ENCODE results near the gene SLC35F4. TPM values are rescaled to one million over a fixed set of nuclear protein-coding genes. Genes with fewer than 3 reads are reported as not detected.
"Not testable (repeated sequence)": the region's sequence is repeated elsewhere in the genome, so short reads cannot be mapped to it uniquely, and the experiment has no call there.

Gene SLC35F4
- total RNA-seq, 4 donors from 2014 or later, result not detected

GRCh38 chr14:57714487-57714931 lies 151.4 kb downstream of the SLC35F4 start:
- WGBS, 2 donors, result 10 to 18% methylated on average over 3 of the region's 3 CpGs
- Histone ChIP-seq H3K36me3 (no peaks in the 10 kb centered on the region), H3K4me1 (no peaks in the 10 kb centered on the region), H3K9me3 (peaks cover 0 to 13% (median 0%) of the 10 kb centered on the region in 4 donors), H3K27me3 (no peaks in the 10 kb centered on the region), H3K4me3 (no peak overlapping the region), H3K27ac (no peak overlapping the region)
- TF ChIP-seq EP300 (IDR thresholded peaks at IDR 0.05) (no peak), POLR2A (IDR thresholded peaks at IDR 0.05) (no peak), CTCF (IDR thresholded peaks at IDR 0.05) (no peak)
- no peak for DNase-seq (ENCODE audit: low spot score in 2 of 2)

- no peaks in the 10 kb centered on the region for H3K27me3 ChIP-seq
- H3K36me3 ChIP-seq, result no peaks in the 10 kb centered on the region
- TF ChIP-seq CTCF (IDR thresholded peaks at IDR 0.05), result no peak
- no peak for TF ChIP-seq EP300 (IDR thresholded peaks at IDR 0.05)
- no peak for TF ChIP-seq POLR2A (IDR thresholded peaks at IDR 0.05)
- H3K4me1 ChIP-seq, result no peaks in the 10 kb centered on the region
- DNase-seq (ENCODE audit: low spot score in 2 of 2), result no peak
- WGBS, 2 donors, result 78 to 81% methylated on average over 3 of the region's 3 CpGs
- H3K27ac ChIP-seq, result no peak overlapping the region
- H3K9me3 ChIP-seq, result peaks cover 0 to 16% (median 0%) of the 10 kb centered on the region in 4 donors
- no peak overlapping the region for H3K4me3 ChIP-seq
Observed at GRCh38 chr14:57712698-57713097, 153.2 kb downstream of the SLC35F4 start.

- H3K27ac ChIP-seq, result no peak overlapping the region
- no peak overlapping the region for H3K4me3 ChIP-seq
- H3K4me1 ChIP-seq, result no peaks in the 10 kb centered on the region
- no peaks in the 10 kb centered on the region for H3K36me3 ChIP-seq
- H3K9me3 ChIP-seq, result peaks cover 0 to 16% (median 0%) of the 10 kb centered on the region in 4 donors
- WGBS, 2 donors, result 35 to 43% methylated on average over 3 of the region's 3 CpGs
- no peak for DNase-seq (ENCODE audit: low spot score in 2 of 2)
- H3K27me3 ChIP-seq, result no peaks in the 10 kb centered on the region
- TF ChIP-seq CTCF (IDR thresholded peaks at IDR 0.05), result no peak
- TF ChIP-seq POLR2A (IDR thresholded peaks at IDR 0.05), result no peak
- no peak for TF ChIP-seq EP300 (IDR thresholded peaks at IDR 0.05)
Observed at GRCh38 chr14:57712102-57712501, 153.8 kb downstream of the SLC35F4 start.

GRCh38 chr14:57709909-57710308 lies 156.0 kb downstream of the SLC35F4 start:
- no peak overlapping the region for H3K27ac ChIP-seq
- peaks cover 0 to 16% (median 0%) of the 10 kb centered on the region in 4 donors for H3K9me3 ChIP-seq
- no peaks in the 10 kb centered on the region for H3K27me3 ChIP-seq
- H3K4me1 ChIP-seq, result no peaks in the 10 kb centered on the region
- DNase-seq (ENCODE audit: low spot score in 2 of 2), result no peak
- no peak overlapping the region for H3K4me3 ChIP-seq
- 47 to 53% methylated on average over 2 of the region's 2 CpGs for WGBS, 2 donors
- TF ChIP-seq POLR2A (IDR thresholded peaks at IDR 0.05), result no peak
- no peak for TF ChIP-seq CTCF (IDR thresholded peaks at IDR 0.05)
- H3K36me3 ChIP-seq, result no peaks in the 10 kb centered on the region

- not testable (repeated sequence) for H3K27ac ChIP-seq; H3K27me3 ChIP-seq; H3K4me1 ChIP-seq; H3K36me3 ChIP-seq; DNase-seq (ENCODE audit: low spot score in 2 of 2); H3K4me3 ChIP-seq
- peaks cover 0 to 16% (median 0%) of the 10 kb centered on the region in 4 donors for H3K9me3 ChIP-seq
- WGBS, 2 donors, result 88 to 93% methylated on average over 5 of the region's 5 CpGs
Observed at GRCh38 chr14:57709086-57709485, 156.8 kb downstream of the SLC35F4 start.

- TF ChIP-seq POLR2A (IDR thresholded peaks at IDR 0.05) (no peak), EP300 (IDR thresholded peaks at IDR 0.05) (no peak), CTCF (IDR thresholded peaks at IDR 0.05) (no peak)
Observed at GRCh38 chr14:57707219-57707618, 158.7 kb downstream of the SLC35F4 start.

More at GRCh38 chr14:57707219-57707618, 158.7 kb downstream of the SLC35F4 start:
- Histone ChIP-seq H3K4me1 (no peaks in the 10 kb centered on the region), H3K9me3 (peaks cover 0 to 16% (median 0%) of the 10 kb centered on the region in 4 donors), H3K27ac (no peak overlapping the region), H3K27me3 (no peaks in the 10 kb centered on the region), H3K4me3 (no peak overlapping the region), H3K36me3 (no peaks in the 10 kb centered on the region)
- no peak for DNase-seq (ENCODE audit: low spot score in 2 of 2)
- 51 to 58% methylated on average over 5 of the region's 5 CpGs for WGBS, 2 donors
